Measurements from ENCODE around the gene PPP1R37.

The PPP1R37 gene

GRCh38 chr19:45050036-45050435, 42.9 kb upstream of the PPP1R37 start:
- ChIA-PET CTCF (interaction anchor here (0.9 to 3.4 kb wide), 3 partner anchors 10 to 43 kb away, joined by 3 to 24 read pairs (median 3); partner anchors contain the start of gene CLASRP), POLR2A (interaction anchor here (0.7 kb wide), 1 partner anchor 10 kb away, joined by 3 read pairs; no protein-coding TSS in a partner anchor)
- no peak for TF ChIP-seq CTCF (IDR thresholded peaks at IDR 0.05; ENCODE audit: control extremely low read depth, extremely low read depth, low read depth, missing control alignments)
- DNase-seq (ENCODE audit: extremely low spot score), result no peak

GRCh38 chr19:45051929-45052579, 40.9 kb upstream of the PPP1R37 start:
- CTCF ChIA-PET, result interaction anchor here (0.9 to 1.6 kb wide), 4 partner anchors 9 to 197 kb away, joined by 3 to 4 read pairs (median 3); no protein-coding TSS in a partner anchor

DNA sequence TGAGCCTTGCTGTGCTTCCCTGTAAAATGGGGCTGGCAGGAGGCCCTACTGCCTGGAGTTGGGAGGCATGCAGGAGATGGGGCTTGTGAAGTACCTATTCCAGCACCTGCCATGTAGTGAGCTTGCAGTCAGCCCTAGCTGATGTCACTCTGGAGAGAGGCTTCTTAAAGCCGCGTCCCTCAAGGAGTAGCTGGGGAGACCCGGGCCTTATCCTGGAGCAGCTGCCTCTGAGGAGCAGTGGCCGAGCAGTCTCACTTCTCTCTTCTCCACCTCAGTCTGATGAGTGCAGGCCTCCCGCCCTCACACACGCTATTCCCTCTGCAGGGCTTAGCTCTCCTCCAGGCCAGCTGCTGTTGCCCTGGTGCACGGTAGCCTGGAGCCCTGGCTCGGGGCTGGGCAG, 36.1 kb upstream of the PPP1R37 start:
- no peak for DNase-seq (ENCODE audit: extremely low spot score)
- ChIA-PET POLR2A (interaction anchor here (0.6 to 1.0 kb wide), 2 partner anchors 17 to 83 kb away, joined by 6 read pairs; no protein-coding TSS in a partner anchor), CTCF (interaction anchor here (1.0 to 6.5 kb wide), 5 partner anchors 14 to 153 kb away, joined by 3 to 120 read pairs (median 5); partner anchors contain the start of genes CLASRP and GEMIN7)
- TF ChIP-seq CTCF (IDR thresholded peaks at IDR 0.05; ENCODE audit: control extremely low read depth, extremely low read depth, low read depth, missing control alignments), result no peak

More at GRCh38 chr19:45051929-45052579, 40.9 kb upstream of the PPP1R37 start:
- TF ChIP-seq CTCF (IDR thresholded peaks at IDR 0.05; ENCODE audit: control extremely low read depth, extremely low read depth, low read depth, missing control alignments), result no peak
- POLR2A ChIA-PET, result interaction anchor here (2.0 kb wide), 1 partner anchor 11 kb away, joined by 5 read pairs; no protein-coding TSS in a partner anchor
- DNase-seq (ENCODE audit: extremely low spot score), result no peak

GRCh38 chr19:45057444-45057843, 35.5 kb upstream of the PPP1R37 start:
- DNase-seq (ENCODE audit: extremely low spot score), result no peak
- ChIA-PET CTCF (interaction anchor here (1.0 to 6.5 kb wide), 6 partner anchors 8 to 154 kb away, joined by 3 to 120 read pairs (median 4); partner anchors contain the start of genes CLASRP and GEMIN7), POLR2A (interaction anchor here (1.0 kb wide), 1 partner anchor 18 kb away, joined by 6 read pairs; no protein-coding TSS in a partner anchor)
- TF ChIP-seq CTCF (IDR thresholded peaks at IDR 0.05; ENCODE audit: control extremely low read depth, extremely low read depth, low read depth, missing control alignments), result no peak

DNA sequence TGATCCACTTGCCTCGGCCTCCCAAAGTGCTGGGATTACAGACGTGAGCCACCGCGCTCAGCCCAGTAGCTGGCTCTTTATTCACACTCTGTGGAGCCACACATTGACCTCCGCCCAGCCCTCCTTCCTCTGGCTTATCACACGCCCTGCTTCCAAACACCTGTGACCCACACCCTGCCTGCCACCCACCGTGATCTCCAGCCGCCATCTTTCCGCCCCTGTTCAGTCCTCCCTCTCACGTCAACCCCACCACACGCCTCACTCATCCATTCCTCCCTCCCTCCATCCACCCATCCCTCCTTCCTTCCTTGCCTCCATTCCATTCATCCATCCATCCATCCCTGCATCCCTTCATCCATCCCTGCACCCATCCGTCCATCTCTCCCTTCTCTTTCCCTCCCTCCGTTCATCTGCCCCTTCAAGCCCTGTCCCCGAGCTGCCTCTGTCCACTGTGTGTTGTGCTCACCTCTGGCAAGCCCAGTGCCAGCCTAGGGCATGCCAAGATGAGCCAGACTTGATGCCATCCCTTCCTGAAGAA, 34.3 kb upstream of the PPP1R37 start:
- CTCF ChIA-PET, result interaction anchor here (0.6 to 6.5 kb wide), 34 partner anchors 9 to 279 kb away, joined by 3 to 120 read pairs (median 4); partner anchors contain the start of genes CLASRP, PPP1R37 and ZNF296
- DNase-seq (ENCODE audit: extremely low spot score), result no peak
- POLR2A ChIA-PET, result no interaction called here

More for the DNA sequence above, 34.3 kb upstream of the PPP1R37 start:
- TF ChIP-seq CTCF (IDR thresholded peaks at IDR 0.05; ENCODE audit: control extremely low read depth, extremely low read depth, low read depth, missing control alignments), result no peak

Measured in GM10248 (cell line).